IPS DF 6.9 (cell line): ENCODE measurements around the gene ZCCHC10.

Experiments used
- DNase-seq: peaks from one replicate; pipeline ENCODE4 v3.0.0-alpha.2; 2013; ENCODE audit warnings: low read depth, low spot score
- H3K27ac ChIP-seq: one replicate; pipeline ENCODE4 v1.5.1; 2013; ENCODE audit warnings: low read length, control low read depth
- H3K27me3 ChIP-seq: 2 replicates; pipeline ENCODE4 v1.6.1; 2013; ENCODE audit warnings: mild to moderate bottlenecking, low read length; ENCODE audit not compliant: control insufficient read depth, insufficient read depth
- H3K36me3 ChIP-seq: 2 replicates; pipeline ENCODE4 v1.6.1; 2013; ENCODE audit warnings: low read length; ENCODE audit not compliant: control insufficient read depth, insufficient read depth
- H3K4me1 ChIP-seq: 2 replicates; pipeline ENCODE4 v1.6.1; 2013; ENCODE audit warnings: low read length; ENCODE audit not compliant: control insufficient read depth, insufficient read depth
- H3K4me3 ChIP-seq: 2 replicates; pipeline ENCODE4 v1.5.1; 2013; ENCODE audit warnings: mild to moderate bottlenecking, low read length
- H3K9me3 ChIP-seq: 2 replicates; pipeline ENCODE4 v1.6.1; 2013; ENCODE audit warnings: low read length, inconsistent platforms; ENCODE audit not compliant: control insufficient read depth, insufficient read depth
- WGBS: extraction: QIAGEN DNeasy Blood & Tissue Kit; methylation state at CpG from one replicate; pipeline ENCODE4 v1.1.7; 2013; ENCODE audit warnings: mixed read lengths, missing lambda C conversion rate; ENCODE audit not compliant: insufficient read length, insufficient coverage; 5-methylcytosine and 5-hydroxymethylcytosine counted together

ZCCHC10 gene

DNA sequence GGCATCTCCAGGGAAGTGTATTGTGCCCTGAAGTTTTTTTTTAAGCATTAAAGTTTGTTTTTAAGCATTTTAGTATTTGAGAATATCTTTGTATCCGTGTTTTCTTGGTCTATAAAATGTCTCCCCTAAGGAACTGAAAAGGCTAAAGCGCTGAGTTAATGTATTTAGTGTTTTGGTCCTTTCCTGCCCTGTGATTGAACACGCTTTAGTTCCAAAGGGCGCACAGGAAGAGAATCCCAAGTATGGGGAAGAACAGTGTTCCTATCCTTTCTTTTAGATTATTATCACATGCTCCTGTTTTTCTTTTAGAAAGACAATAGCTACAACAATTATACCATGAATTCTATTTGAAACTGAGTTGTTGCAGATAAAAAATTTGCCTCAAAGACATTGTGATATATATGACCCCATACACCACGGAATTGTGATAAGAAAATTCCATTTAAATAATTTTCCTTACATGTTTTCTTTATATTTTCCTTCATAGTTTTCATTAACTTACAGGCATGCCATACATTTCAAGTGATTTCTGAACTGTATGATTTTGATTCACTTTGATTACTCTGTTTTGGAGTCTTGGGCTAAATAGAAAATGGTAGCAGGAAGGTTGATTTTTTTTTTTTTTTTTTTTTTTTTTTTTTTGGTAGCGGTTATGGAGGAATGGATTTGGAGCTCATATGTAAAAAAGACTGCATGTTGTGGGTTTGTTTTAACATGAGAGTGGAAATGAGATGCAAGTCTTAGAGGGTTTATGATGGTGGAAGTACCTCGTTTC is 28.5 kb upstream of the ZCCHC10 start:
- Histone ChIP-seq H3K4me3 (no peak overlapping the region), H3K4me1 (peaks cover 2% of the 10 kb centered on the region; the same call in 1 of the 2 replicates)

DNA sequence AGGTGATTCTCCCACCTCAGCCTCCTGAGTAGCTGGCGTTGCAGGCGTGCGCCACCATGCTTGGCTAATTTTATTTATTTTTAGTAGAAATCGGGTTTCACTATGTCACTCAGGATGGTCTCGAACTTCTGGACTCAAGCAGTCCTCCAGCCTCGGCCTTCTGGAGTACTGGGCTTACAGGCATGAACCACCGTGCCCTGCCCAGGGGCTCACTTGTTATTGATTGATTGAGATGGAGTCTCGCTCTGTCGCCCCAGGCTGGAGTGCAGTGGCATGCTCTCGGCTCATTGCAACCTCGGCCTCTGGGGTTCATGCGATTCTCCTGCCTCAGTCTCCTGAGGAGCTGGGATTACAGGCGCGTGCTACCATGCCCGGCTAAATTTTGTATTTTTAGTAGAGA is 27.1 kb upstream of the ZCCHC10 start:
- Histone ChIP-seq H3K4me1 (peaks cover 2% of the 10 kb centered on the region; the same call in 1 of the 2 replicates), H3K36me3 (no peaks in the 10 kb centered on the region), H3K27ac (no peak overlapping the region), H3K27me3 (no peaks in the 10 kb centered on the region), H3K4me3 (peak overlapping the region; percentile 4; the same call in 1 of the 2 replicates), H3K9me3 (no peaks in the 10 kb centered on the region)
- no peak for DNase-seq
- no CpG with 5 or more reads among the region's 15 CpGs for WGBS

More for the DNA sequence above, 28.5 kb upstream of the ZCCHC10 start:
- Histone ChIP-seq H3K9me3 (no peaks in the 10 kb centered on the region), H3K36me3 (no peaks in the 10 kb centered on the region), H3K27ac (no peak overlapping the region), H3K27me3 (no peaks in the 10 kb centered on the region)
- WGBS: no CpG with 5 or more reads among the region's 7 CpGs
- no peak for DNase-seq

DNA sequence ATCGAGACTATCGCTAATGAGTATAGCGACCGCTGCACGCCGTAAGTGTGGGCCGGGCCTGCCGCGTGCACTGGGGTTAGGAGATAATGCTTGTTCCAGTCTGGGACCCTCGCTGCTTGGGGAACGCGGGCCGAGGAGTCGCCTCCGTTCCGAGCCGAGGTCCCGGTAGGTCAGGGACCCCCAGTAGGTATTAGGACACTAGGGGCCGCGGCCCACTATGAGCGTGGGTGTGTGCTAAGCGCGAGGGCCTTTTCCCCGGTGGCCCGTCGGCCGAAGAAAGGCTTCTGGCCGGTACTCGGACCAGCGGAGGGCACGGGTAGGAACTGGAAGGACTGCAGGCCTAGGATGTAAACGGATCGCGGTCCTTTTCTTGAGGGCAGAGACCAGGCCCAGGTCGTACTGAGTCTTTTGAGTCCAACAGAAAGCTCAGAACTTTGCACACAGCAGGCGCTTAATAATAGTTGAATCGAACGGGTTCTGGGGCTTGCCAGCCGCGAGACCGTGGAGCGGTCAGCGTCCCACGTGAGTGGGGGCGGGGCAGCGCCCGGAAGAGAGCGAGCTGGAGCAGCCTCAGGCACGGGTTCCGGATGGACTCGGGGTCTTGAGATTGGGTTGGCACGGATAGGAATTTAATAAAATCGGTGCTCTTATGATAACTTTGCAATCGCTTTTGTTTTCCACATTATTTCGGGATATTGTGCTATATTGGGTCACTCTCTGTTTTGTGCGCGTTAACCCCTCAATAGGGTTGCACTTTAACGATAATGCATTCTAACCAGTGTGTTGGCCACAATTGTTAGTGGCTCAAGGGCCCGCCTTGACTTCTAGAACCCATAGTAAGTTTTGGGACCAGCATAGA is 26.2 kb upstream of the ZCCHC10 start:
- H3K4me3 ChIP-seq: peak overlapping the region; percentile 86
- H3K4me1 ChIP-seq: peaks cover 2% of the 10 kb centered on the region; the same call in 1 of the 2 replicates
- WGBS: no CpG with 5 or more reads among the region's 59 CpGs
- DNase-seq: no peak
- no peaks in the 10 kb centered on the region for H3K9me3 ChIP-seq
- H3K27me3 ChIP-seq: no peaks in the 10 kb centered on the region
- no peaks in the 10 kb centered on the region for H3K36me3 ChIP-seq
- no peak overlapping the region for H3K27ac ChIP-seq

DNA sequence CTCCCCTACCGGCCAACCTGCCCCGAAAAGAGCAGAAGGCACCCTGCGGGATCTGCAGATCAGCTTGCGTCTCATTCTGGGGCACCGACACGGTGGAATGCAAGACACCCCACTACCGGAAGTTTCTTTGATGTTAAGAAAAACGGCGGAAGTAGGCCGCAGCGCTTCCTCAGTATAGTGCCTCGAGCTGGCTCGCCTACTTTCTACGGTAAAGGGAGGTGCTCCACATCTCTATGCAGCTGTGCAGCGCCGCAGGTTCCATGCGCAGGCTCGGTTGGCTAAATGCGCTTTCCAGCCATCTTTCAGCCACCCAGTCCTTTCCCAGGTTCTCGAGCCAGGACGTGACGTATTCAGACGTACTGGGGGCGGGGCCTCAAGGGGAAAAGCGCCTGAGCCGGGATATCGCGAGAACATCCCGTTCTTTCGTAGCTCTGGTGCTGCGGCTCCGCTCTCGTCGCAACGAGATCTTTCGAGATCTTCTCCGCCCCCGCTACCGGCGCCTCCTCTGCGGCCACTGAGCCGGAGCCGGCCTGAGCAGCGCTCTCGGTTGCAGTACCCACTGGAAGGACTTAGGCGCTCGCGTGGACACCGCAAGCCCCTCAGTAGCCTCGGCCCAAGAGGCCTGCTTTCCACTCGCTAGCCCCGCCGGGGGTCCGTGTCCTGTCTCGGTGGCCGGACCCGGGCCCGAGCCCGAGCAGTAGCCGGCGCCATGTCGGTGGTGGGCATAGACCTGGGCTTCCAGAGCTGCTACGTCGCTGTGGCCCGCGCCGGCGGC is 25.4 kb upstream of the ZCCHC10 start, which contains the start of gene HSPA4:
HSPA4 (plus strand) TSS at position 472 of the 775 bp plus-strand sequence; CDS start at position 710, 238 bp downstream.
- DNase-seq: peak; percentile 97
- Histone ChIP-seq H3K9me3 (no peaks in the 10 kb centered on the region), H3K4me3 (peak within 1 kb of the TSS; percentile 86), H3K36me3 (no peaks in the 10 kb centered on the region), H3K27ac (peak within 1 kb of the TSS; percentile 36), H3K27me3 (no peaks in the 10 kb centered on the region), H3K4me1 (peaks cover 2% of the 10 kb centered on the region; the same call in 1 of the 2 replicates)
- WGBS: no CpG with 5 or more reads among the region's 68 CpGs

DNA sequence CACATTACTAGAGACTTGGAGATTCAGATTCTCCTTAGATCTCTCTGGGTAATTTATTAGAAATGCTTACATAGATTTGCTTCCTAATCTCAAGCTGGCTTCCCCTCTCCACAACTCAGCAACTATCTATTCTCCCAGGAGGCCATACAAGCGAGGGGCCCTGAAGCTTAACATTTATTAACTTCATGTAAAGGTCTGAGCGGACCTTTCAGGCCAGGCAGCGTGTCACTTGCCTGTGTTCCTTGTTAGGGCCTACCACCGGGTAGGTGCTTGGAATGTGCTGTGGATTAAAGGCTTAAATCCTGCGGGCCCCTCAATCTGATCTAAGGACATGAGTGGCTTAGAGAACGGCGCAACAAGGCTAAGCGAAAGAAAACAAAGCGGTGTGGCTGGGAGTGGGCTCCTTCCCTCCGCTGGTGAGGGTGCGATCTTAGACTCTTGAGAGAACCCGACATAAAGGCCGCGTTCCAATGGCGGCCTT is 24.8 kb upstream of the ZCCHC10 start:
- Histone ChIP-seq H3K36me3 (no peaks in the 10 kb centered on the region), H3K9me3 (no peaks in the 10 kb centered on the region), H3K27ac (peak overlapping the region; percentile 36), H3K27me3 (no peaks in the 10 kb centered on the region), H3K4me3 (peak overlapping the region; percentile 86), H3K4me1 (peaks cover 2% of the 10 kb centered on the region; the same call in 1 of the 2 replicates)
- no peak for DNase-seq
- WGBS: no CpG with 5 or more reads among the region's 15 CpGs

DNA sequence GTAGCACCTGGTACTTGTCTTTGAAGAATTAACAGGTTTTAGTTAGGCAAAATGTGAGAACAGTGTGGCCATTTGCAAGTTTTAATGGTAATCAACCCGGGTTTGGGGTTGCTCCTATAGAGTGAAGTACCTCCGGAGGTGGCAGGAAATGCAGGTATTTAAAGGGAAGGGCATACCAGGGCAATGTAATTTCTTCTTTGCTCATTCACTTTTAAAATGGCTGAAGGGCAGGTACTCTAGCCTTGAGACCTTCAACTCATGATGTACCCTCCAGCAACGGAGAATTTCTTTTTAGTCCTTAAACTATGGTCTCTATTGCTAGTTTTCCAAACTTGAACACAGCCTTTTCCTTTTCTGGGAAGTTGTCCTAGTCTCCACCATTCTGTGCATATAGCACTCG is 24.2 kb upstream of the ZCCHC10 start:
- no CpG with 5 or more reads among the region's 4 CpGs for WGBS
- H3K4me1 ChIP-seq: peaks cover 2% of the 10 kb centered on the region; the same call in 1 of the 2 replicates
- H3K36me3 ChIP-seq: no peaks in the 10 kb centered on the region
- DNase-seq: no peak
- H3K27me3 ChIP-seq: no peaks in the 10 kb centered on the region
- peak overlapping the region; percentile 86; the same call in 1 of the 2 replicates for H3K4me3 ChIP-seq
- peak overlapping the region; percentile 36 for H3K27ac ChIP-seq
- no peaks in the 10 kb centered on the region for H3K9me3 ChIP-seq

DNA sequence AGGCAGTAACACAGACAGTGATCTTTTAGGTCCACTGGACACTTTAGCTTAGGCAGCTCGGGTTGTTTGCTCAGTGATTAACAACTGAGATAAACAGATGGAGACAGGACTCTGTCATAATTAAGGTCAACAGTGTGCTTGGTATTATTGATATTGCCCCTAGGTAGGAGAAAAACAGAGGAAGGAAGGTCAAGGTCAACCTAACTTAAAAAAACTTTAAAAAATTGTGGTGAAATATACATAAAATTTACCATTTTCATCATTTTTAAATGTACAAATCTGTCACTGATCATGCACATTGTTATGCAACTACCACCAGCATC is 23.3 kb upstream of the ZCCHC10 start:
- WGBS: no CpG with 5 or more reads among the region's 1 CpG
- Histone ChIP-seq H3K36me3 (no peaks in the 10 kb centered on the region), H3K4me1 (peaks cover 2% of the 10 kb centered on the region; the same call in 1 of the 2 replicates), H3K27ac (no peak overlapping the region), H3K27me3 (no peaks in the 10 kb centered on the region), H3K4me3 (no peak overlapping the region), H3K9me3 (no peaks in the 10 kb centered on the region)
- DNase-seq: no peak

DNA sequence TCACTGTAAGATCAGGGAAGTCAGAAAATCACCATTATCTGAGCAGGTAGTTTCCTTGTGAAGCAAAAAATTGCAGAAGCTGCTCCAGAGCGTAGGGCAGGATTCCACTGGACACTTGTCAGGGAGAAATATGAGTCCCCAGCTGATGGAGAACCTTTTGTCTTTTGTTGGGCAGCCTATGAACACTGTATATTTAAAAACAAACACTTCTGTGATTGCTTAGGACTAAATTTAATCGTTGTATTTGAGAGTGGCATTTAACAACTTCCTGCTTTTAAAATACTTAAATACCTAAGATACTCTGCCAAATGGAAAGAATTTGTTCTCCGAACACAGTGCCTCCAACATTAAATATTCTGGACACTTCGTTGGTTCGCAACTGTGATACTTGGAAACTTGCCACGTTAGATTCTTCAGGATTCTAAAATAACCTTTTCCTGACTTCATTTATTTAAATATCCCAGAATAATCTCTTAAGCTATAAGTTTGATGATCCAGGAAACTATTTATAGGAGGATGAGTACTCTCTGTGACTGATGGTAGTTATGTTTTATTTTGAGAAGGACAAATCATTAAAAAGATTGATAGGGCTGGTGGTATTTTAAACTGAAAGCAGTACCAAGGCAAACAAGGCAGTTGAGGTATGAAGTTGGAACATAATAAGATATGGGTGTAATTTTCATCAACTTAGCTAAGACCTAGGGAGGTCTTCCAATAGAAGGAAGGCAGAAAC is 22.8 kb upstream of the ZCCHC10 start:
- H3K4me1 ChIP-seq: peaks cover 2% of the 10 kb centered on the region; the same call in 1 of the 2 replicates
- no peaks in the 10 kb centered on the region for H3K36me3 ChIP-seq
- H3K9me3 ChIP-seq: no peaks in the 10 kb centered on the region
- no peaks in the 10 kb centered on the region for H3K27me3 ChIP-seq
- no peak for DNase-seq
- no peak overlapping the region for H3K27ac ChIP-seq
- WGBS: no CpG with 5 or more reads among the region's 6 CpGs
- no peak overlapping the region for H3K4me3 ChIP-seq

DNA sequence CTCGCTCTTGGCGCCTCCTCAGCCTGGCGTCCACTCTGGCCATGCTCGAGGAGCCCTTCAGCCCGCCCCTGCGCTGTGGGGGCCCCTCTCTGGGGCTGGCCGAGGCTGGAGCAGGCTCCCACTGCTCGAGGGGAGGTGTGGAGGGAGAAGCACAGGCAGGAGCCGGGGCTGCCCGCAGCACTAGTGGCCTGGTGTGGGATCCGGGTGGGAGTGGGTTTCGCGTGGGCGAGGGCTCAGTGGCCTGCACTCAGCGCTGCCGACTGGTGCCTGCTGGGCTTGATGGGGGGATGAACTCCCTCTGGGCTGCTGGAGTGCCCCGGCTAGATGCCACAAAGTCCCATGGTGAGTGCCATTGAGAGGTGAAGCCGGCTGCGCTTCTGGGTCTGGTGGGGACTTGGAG is 21.1 kb upstream of the ZCCHC10 start:
- no peaks in the 10 kb centered on the region for H3K36me3 ChIP-seq
- H3K27me3 ChIP-seq: no peaks in the 10 kb centered on the region
- H3K4me1 ChIP-seq: no peaks in the 10 kb centered on the region; the same call in 1 of the 2 replicates
- no peak for DNase-seq
- no CpG with 5 or more reads among the region's 19 CpGs for WGBS
- no peaks in the 10 kb centered on the region for H3K9me3 ChIP-seq
- no peak overlapping the region for H3K27ac ChIP-seq
- no peak overlapping the region for H3K4me3 ChIP-seq
